LNCaP clone FGC (cell line): ENCODE results near the gene URI1.

Experiments used
- DNase-seq: peaks from one replicate; pipeline ENCODE4 v3.0.0-alpha.2; 2011; ENCODE audit warnings: low read depth
- H3K4me3 ChIP-seq: 2 replicates; pipeline ENCODE4 v1.5.1; 2011; ENCODE audit warnings: mild to moderate bottlenecking, low read depth, low read length, control low read depth
- CTCF ChIP-seq: IDR thresholded peaks from 2 replicates; pipeline ENCODE4 v1.5.1; 2012; ENCODE audit warnings: mild to moderate bottlenecking; ENCODE audit not compliant: control insufficient read depth, insufficient read depth; ENCODE audit errors: extremely low read depth

Gene URI1

GRCh38 chr19:30053558-30053957 is 111.5 kb downstream of the URI1 start:
- no peak for TF ChIP-seq CTCF
- H3K4me3 ChIP-seq = no peak overlapping the region
- no peak for DNase-seq

- DNase-seq = no peak
- H3K4me3 ChIP-seq = no peak overlapping the region
- TF ChIP-seq CTCF = no peak
Observed at GRCh38 chr19:30054210-30054609, 112.2 kb downstream of the URI1 start.

- no peak overlapping the region for H3K4me3 ChIP-seq
- DNase-seq = no peak
- TF ChIP-seq CTCF = no peak
Observed at GRCh38 chr19:30056580-30056979, 114.5 kb downstream of the URI1 start.

- TF ChIP-seq CTCF = no peak
- DNase-seq = no peak
- no peak overlapping the region for H3K4me3 ChIP-seq
Observed at GRCh38 chr19:30059741-30060457, 117.9 kb downstream of the URI1 start.

GRCh38 chr19:30060531-30061222 is 118.6 kb downstream of the URI1 start:
- no peak for TF ChIP-seq CTCF
- DNase-seq = no peak
- no peak overlapping the region for H3K4me3 ChIP-seq

- H3K4me3 ChIP-seq = no peak overlapping the region
- TF ChIP-seq CTCF = no peak
- DNase-seq = no peak
Observed at GRCh38 chr19:30061223-30062064, 119.4 kb downstream of the URI1 start.
